ENCODE data around the gene KANK4.

KANK4 gene

DNA sequence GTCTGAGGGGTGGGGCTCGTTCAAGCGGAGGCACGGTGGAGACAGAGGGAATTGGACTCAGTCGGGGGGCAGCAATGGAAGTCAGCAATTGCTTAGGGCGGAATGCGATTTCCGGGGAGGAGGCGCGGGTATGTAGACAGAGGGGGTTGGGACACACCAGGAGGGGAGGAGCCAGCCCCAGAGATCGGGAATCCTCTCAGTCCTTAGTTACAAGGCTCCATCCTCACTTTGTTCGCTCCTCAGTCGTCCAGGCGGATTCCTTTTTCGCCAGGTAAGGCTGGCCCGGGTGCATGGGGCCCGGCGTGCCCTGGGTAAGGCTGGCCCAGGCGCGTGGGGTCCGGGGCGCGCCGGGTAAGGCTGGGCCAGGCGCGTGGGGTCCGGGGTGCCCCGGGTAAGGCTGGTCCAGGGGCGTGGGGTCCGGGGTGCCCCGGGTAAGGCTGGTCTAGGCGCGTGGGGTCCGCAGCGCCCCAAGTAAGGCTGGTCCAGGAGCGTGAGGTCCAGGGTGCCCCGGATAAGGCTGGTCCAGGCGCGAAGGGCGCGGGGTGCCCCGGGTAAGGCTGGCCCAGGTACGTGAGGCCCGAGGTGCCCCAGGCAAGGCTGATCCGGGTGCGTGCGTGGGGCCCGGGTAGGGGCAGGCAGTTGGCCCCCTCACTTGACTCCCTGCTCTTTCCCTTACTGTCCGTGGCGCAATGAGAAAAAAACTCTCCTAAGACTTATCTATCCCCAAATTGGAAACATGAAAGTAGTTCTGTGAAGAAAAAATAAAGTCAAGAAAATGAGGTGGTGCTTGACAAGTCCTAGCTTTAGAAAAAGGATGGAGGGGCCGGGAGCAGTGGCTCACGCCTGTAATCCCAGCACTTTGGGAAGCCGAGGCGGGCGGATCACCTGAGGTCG, 124.3 kb downstream of the KANK4 start, which contains the start of gene L1TD1:
Gene L1TD1 (plus strand): TSS at position 199 of the 894 bp plus-strand sequence. CDS start 11,780 bp downstream, outside the sequence.
- DNase-seq = no peak

DNA sequence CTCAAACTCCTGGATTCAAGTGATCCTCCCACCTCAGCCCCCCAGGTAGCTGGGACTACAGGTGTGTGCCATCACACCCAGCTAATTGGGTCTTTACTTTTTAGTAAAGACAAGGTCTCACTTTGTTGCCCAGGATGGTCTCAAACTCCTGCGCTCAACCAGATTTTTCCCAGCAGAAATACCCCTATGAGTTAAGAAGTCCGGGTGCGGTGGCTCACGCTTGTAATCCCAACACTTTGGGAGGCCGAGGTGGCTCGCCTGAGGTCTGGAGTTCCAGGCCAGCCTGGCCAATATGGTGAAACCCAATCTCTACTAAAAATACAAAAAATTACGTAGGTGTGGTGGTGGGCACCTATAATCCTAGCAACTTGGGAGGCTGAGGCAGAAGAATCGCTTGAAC, 131.1 kb downstream of the KANK4 start:
- DNase-seq = no peak

GRCh38 chr1:62187548-62187947, 131.7 kb downstream of the KANK4 start:
- DNase-seq = no peak
